Activated naive CD8-positive, alpha-beta T cell treated with anti-CD3 and anti-CD28 coated beads, Interleukin-2, amount 50 U/mL, for 16 hours (primary cell): ENCODE results near the gene DTNBP1.
"Not testable (repeated sequence)": the region's sequence is repeated elsewhere in the genome, so short reads cannot be mapped to it uniquely, and the experiment has no call there.

ENCODE experiments used
- DNase-seq: peaks from one replicate; pipeline ENCODE4 v3.0.0-alpha.2; 2020; ENCODE audit warnings: low read depth, low spot score

The DTNBP1 gene

DNA sequence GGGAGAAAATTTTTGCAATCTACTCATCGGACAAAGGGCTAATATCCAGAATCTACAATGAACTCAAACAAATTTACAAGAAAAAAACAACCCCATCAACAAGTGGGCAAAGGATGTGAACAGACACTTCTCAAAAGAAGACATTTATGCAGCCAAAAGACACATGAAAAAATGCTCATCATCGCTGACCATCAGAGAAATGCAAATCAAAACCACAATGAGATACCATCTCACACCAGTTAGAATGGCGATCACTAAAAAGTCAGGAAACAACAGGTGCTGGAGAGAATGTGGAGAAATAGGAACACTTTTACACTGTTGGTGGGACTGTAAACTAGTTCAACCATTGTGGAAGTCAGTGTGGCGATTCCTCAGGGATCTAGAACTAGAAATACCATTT, 4.1 kb upstream of the DTNBP1 start:
- DNase-seq: not testable (repeated sequence)

DNA sequence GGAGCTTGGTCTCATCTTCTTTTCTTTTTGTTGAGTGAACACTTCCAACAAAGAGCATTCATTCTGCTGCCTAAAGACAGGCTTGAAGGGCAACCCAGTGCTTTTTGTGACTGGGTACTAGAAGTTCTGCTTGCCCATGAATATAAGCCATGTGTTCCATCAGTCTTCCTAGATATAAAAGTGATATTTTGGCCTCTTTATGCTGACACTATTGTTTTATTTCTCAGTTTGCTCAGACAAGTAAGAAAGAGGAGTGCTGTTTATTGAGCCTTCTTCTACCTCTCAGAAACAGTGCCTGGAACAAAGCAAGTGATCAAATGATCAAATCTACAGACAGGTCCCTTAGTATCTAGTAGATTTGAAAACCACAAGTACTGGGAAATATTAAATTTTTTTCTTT, 2.4 kb upstream of the DTNBP1 start:
- no peak for DNase-seq

DNA sequence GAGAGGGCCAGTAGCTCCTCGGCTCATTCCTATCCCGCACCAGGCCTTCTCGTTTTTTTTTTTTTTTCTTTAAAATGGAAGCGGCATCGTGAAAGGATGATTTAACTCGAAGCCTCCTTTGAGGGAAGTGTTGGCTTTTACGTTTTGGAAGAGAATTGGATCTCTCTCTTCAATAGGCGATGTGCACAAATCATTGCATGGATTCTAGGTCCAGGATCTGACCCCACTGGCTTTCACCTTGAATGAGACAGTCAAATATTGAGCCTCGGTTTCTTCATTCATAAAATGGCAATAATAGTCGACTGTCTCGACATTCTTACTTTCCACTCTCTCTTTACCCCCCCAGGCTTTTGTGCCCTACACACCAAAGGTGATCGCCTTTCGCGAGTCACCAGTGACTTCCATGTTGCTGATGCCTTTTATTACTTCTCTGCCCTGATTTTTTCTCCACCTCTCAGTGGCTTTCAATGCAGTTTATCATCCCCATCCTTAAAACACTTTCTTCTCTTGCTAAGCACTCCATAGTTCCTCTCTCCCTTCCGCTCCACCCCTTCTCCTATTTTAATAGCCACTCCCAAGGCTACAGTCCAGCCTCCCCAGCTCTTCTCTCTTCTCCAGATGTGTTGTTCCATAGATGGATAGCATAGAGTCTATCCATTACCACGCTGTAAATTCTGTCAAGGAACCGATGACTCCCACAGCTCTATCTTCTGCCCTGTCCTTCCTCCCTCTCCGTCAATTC, 473 bp upstream of the DTNBP1 start:
- no peak for DNase-seq

DNA sequence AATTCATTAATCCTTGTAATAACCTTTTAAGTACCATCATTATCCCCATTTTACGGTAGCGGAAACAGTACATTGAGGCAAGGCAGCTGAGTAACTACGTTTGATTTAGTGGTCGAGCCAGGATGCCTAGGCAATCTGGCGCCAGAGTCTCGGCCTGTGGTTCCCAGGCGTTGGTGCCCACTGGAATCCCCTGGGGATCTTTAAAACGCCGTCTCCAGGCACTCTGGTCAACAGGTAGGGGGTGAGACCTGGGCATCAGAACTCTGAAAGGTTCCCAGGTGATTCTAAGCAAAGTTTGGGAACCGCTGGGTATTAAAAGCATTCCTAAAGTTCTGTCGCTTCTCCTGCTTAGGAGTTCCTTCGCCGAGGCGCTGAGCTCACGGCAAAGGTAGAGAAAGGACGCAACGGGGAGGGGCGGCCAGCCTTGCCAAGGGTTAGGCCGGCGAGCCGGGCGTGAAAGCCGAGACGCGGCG, 939 bp downstream of the DTNBP1 start:
- DNase-seq: no peak

DNA sequence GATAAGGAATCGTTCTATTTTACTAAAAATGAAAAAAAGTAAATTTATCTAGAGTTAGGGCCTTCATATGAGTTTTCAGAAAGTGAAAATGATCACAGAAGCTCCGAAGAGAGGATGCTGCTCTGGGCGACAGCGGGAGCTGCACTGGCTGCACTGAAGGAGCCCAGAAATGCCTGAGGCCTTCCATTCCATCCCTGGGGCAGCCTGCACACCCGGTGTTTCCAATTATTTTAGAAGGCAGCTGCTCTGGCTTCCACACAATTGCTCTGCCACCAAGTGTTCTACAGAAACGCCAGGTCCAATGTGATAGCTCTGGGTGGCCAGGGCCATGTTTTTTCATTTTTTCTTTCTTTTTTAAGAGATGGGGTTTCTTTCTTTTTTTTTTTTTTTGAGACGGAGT, 3.6 kb downstream of the DTNBP1 start:
- no peak for DNase-seq

DNA sequence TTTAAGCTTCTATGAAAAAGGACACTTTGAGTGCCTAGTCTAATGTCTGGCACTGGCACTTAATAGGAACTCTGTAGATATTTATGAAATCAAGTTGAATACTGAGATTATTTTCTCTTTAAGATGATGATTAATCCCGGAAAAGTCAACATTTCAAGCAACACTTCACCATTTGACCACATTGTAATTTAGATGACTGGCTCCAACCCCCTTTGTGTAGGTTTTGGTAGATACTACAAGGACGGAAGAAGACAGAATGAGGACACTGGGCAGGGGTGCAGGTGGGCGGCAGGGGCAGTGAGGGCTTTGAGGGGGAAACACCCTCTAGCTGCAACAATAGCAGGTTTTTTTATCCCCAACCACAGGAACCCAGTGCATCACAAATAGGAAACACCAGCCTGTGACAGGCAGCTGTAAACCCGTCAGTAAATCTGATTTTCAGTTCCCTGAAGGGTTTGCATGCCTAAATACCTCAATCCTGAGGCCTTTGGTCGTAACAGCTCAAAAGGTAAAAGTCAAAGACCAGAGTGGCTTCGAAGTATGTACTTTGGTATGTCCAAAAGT, 4.6 kb downstream of the DTNBP1 start:
- no peak for DNase-seq

DNA sequence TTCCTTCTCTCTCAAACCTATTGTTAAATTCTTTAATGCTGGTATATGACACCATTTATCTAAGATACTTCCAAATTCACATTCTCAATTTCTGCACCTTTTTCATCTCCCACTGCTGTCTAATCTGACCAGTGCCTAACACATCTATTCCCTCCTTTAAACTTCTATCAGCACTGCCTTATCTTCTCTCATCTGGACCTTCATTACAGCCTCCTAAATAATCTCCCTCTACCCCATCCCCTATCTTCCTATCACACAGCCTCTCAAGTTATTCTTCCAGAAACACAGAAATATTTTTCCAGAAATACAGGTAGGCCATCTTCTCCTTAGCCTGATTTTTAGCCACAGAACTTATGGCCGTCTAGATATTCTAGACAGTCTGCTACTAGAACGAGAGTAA, 5.5 kb downstream of the DTNBP1 start:
- no peak for DNase-seq

DNA sequence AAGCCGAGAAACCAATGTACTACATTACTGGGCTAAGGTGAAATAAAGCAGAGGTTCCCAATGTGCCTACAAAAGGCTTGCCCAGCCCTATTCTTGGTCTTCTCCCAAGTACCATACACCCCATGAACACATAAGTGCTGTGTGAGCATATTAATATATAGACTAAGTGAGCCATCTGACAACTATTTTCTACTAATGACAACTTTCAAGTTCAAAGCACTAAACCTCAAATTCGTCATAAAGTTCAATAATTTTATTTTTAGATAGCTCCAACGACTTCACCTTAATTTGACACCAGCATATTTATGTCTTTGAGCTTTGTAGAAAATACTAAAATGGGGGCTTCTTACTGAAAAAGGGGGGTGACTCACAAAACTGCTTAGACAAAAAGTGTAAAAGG, 6.7 kb downstream of the DTNBP1 start:
- no peak for DNase-seq

DNA sequence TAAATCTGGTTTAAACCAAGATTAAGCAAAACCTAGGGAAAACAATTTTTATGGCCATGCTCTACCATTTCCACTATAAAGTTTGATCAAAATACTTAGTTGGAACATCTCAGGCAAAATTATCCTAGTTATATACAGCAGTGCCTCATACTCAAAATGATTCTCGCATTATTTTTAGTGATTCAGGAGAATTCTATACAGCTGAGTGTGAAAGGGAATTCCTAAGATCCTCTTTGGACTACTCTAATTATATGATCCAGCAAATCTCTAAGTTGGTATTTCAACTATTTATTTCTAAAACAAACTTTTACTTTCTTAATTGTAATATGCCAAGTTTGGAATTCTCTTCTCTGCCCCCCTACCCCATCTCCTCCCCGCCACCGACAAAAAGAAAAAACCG, 8.6 kb downstream of the DTNBP1 start:
- DNase-seq: no peak

DNA sequence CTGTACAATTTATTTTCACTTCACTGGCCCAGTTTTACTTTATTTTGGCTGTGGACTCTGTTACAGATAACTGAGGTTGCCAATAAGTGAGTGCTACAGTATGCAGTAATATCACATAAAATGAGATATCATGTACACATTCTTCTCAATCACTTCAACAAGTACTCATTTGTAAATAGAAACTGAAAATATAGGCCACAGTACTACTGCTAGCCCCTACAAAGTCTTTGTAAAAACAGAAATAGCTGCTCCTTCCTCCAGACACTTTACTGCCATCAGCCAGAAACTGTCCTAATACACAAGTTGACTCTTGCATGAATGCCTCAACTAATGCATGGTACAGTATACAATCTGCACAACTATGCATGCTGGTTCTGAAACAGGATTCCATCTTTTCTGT, 9.2 kb downstream of the DTNBP1 start:
- DNase-seq: no peak

DNA sequence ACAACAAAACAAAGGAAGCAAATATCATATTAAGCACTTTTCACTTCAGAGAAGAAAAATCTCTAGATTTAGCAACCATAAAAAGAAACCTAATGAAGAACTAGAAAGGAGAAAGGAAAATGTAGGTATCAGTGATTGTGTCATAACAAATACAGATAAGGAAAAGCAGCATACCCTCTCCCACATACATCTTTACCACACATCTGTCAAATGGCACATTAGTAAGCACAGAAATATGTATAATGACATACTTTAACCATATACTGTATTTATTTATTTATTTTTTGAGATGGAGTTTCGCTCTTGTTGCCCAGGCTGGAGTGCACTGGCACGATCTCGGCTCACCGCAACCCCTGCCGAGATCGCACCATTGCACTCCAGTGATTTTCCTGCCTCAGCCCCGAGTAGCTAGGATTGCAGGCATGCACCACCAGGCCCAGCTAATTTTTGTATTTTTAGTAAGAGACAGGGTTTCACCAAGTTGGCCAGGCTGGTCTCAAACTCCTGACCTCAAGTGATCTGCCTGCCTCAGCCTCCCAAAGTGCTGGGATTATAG, 12.7 kb downstream of the DTNBP1 start:
- not testable (repeated sequence) for DNase-seq

DNA sequence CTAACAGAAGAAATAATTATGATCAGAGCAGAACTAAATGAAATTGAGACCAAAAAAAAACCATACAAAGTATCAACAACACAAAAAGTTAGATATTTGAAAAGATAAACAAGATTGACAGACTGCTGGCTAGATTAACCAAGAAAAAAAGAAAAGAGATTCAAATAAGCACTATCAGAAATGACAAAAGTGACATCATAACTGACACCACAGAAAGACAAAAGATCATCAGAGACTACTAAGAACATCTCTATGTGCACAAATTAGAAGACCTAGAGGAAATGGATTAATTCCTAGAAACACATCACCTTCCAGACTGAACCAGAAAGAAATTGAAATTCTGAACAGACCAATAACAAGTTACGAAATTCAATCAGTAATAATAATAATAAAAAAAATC, 17.9 kb downstream of the DTNBP1 start:
- no peak for DNase-seq

DNA sequence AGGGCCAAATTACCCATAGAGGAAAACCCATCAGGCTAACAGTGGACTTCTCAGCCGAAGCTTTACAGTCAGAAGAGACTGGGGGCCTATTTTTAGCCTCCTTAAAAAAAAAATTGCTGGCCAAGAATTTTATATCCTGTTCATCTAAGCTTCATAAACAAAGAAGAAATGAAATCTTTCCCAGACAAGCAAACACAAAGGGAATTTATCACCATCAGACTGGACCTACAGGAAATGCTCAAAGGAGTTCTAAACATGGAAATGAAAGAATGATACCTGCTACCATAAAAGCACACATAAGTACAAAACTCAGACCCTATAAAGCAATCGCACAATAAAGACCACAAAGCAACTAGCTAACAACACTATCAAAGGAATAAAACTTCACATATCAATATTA, 19.3 kb downstream of the DTNBP1 start:
- no peak for DNase-seq

DNA sequence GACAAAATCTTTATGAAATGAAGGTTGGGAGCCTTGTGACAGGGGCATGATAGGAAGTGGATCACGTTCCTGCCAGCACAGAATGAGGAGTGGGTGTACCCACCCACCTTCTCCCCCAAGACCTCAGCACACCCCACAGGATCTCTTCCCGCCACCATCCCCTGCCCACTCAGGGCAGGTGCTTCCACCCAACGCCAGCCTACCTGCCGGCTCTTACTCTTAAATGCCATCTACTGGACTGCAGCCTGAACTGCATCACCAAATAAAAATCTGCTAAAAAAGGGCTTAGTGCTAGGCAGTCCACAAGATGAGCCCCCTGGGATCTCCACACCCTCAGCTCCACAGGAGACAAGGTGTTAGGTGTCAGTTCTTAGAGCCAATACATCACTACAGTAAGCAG, 20.6 kb downstream of the DTNBP1 start:
- no peak for DNase-seq

DNA sequence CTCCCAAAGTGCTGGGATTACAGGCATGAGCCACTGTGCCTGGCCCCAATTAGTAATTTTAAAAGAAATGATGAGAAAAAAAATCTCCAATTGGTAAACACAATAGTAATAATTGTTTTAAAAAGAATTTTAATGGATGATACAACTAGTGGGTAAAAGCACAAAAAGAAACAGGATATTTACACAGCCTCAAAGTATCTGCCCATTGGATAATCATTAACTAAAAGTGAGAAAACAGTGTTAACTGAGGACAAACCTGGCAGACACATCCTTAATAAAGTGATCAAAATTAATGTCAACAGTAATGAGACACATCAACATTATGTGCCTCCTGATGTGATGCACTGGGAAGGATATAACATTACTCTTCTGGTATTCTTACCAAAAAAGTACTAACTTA, 24.5 kb downstream of the DTNBP1 start:
- no peak for DNase-seq

DNA sequence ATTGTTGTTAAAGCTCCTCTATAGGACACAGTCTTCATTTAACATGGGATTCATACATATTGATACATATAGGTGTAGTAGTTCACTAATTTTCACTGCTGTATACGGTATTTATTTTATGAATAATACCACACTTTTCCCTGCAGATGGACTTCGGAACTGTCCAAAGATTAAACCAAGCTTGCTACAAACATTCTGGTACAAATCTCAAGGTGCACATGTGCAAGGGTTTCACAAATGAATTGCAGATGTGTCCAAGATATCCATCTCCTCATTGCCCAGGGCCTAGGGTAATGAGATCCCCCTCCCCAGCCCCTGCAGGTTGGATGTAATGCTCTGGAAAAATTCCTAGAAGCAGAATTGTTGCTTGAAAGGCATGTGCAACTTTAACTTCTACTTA, 31.4 kb downstream of the DTNBP1 start:
- DNase-seq: no peak

DNA sequence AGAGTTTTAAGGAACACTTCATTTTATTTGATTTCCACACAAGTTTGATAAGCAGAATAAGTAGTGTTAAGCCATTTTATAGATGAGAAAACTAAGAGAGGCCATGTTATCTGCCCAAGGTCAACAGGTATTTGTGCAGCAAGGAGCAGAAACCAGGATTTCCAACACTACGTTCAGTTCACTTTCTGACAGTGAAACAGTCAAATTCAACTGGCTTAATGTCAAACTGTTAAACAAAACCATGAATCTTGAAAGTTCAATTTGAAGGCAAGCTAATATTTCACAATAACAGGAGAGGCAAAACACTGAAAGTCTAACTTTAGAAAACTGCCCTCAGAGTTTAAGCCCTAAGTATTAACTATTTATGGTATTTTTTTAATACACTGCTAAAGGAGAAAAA, 32.6 kb downstream of the DTNBP1 start:
- no peak for DNase-seq

DNA sequence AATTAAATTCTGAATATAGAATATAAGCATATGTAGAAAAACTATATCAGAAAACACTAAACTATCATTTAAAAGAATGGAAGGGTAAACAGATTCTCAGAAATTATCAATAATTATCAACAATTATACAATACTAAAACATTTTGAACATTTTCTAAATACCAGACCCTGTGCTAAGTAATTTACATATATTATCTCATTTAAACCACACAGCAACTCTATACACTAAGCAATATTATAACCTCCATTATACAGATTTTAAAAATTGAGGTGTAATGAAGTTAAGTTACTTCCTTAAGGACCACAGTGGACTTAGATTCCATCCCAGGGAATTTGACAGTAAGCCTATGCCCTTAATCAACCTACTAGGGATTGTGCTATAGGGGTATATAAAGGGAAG, 33.3 kb downstream of the DTNBP1 start:
- no peak for DNase-seq

DNA sequence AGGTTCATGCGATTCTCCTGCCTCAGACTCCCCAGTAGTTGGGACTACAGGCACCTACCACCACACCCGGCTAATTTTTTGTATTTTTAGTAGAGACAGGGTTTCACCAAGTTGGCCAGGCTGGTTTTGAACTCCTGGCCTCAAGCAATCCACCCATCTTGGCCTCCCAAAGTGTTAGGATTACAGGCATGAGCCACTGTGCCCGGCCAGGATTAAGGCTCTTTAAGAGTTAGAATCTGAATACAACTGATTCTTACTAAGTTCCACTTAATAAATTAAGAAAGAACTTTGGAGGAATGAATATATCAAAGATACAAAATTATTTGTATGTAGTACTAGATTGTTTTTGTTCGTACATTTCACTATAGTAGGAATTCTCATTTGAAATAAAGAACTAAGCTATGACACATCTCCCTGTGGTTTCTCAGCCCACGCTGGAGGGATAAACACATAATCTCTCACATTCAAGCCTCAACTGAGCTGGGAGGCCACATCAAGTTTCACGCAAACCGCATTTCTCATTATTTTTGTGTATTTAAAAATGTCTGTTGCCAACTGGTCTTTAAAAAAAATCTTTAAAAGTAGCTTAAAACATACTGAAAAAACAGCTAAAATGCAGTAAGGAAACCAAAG, 34.2 kb downstream of the DTNBP1 start:
- no peak for DNase-seq

DNA sequence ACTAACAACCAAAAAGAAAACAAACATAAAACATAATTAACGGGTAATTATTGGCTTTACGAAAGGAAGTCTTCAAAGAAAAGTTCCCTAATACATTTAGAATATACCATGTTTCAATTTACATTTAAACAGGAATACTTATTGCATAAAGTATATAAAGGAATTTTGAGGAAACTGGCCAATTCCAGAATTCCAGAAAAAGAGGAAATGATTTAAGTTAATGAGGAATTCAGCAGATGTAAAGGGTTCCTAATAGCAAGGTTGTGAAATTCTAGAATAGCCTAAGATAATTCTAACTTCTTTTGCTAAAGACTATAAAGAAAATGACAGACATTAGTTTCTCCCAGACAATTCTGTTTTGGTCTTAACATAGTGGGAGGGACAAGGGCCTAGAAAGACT, 35.0 kb downstream of the DTNBP1 start:
- no peak for DNase-seq

DNA sequence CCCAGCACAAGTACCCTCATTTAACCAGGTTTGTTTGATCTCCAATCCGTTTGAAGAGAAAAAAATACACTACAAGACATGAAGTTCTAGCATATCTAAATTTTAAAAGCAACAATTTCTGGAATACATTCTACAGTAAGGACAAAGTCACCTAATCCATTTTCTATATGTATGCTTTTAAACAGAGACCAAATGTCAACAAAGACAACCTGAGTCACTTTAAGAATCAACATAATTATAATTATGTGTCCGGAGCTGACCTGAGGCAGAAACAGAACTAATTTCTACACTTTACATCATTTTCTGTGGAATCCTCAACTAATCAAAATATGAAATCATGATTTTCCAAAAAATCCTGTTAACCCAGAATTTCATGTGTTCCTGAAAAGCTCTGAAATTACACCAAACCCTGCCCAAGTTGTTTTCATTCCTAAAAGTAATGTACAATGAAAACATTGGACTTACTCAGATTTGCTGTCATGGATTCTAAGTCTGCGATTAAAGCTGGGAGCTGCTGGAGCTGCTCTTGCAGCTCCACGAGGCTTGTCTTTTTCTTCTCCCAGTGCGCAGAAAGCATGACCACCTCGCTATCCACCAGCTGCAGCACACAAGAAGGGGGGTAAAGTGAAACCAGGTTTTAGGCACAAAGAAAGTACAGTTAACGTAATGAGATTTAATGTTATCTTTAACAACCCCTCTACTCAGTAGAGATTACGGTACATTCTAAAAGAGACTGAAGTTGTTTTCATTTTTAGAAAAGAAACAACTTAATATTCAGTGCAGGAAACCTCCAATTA, 35.8 kb downstream of the DTNBP1 start:
- DNase-seq: no peak

DNA sequence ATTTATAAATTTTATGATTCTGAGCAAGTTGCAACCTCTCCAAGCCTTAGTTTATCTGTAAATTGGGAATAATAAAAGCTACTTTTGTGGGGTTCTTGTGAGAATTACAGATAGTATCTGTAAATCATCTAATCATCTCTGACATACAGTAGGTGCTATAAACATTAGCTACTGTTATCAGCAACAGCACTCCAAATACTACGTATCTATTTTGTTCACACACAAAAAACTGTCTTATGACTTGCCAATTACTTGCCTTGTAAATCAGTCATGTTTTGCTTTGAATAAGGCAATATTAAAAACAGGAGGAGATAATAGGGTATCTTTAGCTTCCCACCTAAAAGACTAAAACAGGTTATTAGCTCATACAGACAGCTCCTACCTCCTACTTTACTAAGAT, 36.7 kb downstream of the DTNBP1 start:
- no peak for DNase-seq
